GM12891 (cell line): ENCODE results near the gene RNF157.

Experiments used
- PAX5 ChIP-seq: IDR thresholded peaks from 2 replicates; pipeline ENCODE4 v1.6.1; 2011; ENCODE audit warnings: low read length, moderate library complexity, mild to moderate bottlenecking; ENCODE audit not compliant: insufficient read depth, severe bottlenecking
- POLR2A ChIP-seq: IDR thresholded peaks from 2 replicates; pipeline ENCODE4 v1.6.1; 2011; ENCODE audit warnings: low read depth, low read length, control low read depth
- POLR2AphosphoS5 ChIP-seq: IDR thresholded peaks from 2 replicates; pipeline ENCODE4 v1.6.1; 2011; ENCODE audit warnings: low read depth, low read length, control low read depth
- POU2F2 ChIP-seq: IDR thresholded peaks from 2 replicates; pipeline ENCODE4 v1.6.1; 2011; ENCODE audit warnings: low read depth, mild to moderate bottlenecking, control low read depth, low read length, moderate library complexity
- SPI1 ChIP-seq: IDR thresholded peaks from 2 replicates; pipeline ENCODE4 v1.6.1; 2011; ENCODE audit warnings: low read depth, low read length, control low read depth

GRCh38 chr17:76139801-76140660, 100.3 kb downstream of the RNF157 start:
- TF ChIP-seq POLR2A (no peak), POLR2AphosphoS5 (no peak), PAX5 (no peak), POU2F2 (no peak), SPI1 (no peak)
